Astrocyte of the cerebellum (primary cell): Measurements from ENCODE around the gene SNUPN.
"Not testable (repeated sequence)": the region's sequence is repeated elsewhere in the genome, so short reads cannot be mapped to it uniquely, and the experiment has no call there.

Source experiments
- DNase-seq: peaks from one replicate; pipeline ENCODE4 v3.0.0-alpha.2; 2011; ENCODE audit warnings: low read depth
- H3K4me3 ChIP-seq: 2 replicates; pipeline ENCODE4 v1.5.1; 2011; ENCODE audit warnings: mild to moderate bottlenecking, low read depth, low read length, moderate library complexity
- in situ Hi-C: cut with HindIII; loops from 2 replicates; pipeline ENCODE4 v1.10.0; 2017; ENCODE audit warnings: low sequenced_read_pairs
- TF ChIP-seq, protein P1 (sequence below): IDR thresholded peaks from 2 replicates; pipeline ENCODE4 v1.5.1; 2012; ENCODE audit warnings: low read length, low read depth, moderate library complexity, mild to moderate bottlenecking; ENCODE audit errors: missing control alignments

The SNUPN gene

DNA sequence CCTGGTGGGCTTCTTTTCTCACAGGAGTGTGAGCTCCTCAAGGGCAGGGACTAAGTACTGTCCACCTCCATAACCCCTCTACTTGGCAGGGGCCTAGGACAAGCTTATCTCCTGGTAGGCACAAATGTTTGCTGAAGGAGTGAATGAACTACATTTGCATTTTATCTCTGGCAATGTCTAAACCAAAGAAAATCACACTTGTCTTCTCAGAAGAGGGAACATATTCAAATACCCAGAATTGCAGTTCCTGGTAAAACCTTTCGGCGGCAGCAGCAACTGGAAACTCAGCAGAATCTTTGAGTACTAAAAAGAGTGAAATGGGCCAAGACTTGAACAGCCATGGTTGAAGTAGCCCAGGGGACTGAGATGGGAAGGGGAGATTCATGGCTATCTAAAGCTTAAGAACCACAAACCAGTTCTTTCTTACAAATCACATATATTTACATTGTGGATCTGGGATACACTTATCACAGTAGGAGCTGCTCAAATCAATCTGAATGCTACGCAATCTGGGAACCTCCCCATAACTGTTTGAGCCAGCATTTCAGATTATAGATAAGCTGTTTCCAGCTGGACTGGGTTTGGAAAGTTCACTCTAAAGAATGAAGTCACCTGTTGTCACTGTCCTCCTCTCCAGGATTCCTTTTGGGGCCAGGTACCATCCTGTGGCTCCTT, 27.7 kb downstream of the SNUPN start:
- TF ChIP-seq, protein P1, sequence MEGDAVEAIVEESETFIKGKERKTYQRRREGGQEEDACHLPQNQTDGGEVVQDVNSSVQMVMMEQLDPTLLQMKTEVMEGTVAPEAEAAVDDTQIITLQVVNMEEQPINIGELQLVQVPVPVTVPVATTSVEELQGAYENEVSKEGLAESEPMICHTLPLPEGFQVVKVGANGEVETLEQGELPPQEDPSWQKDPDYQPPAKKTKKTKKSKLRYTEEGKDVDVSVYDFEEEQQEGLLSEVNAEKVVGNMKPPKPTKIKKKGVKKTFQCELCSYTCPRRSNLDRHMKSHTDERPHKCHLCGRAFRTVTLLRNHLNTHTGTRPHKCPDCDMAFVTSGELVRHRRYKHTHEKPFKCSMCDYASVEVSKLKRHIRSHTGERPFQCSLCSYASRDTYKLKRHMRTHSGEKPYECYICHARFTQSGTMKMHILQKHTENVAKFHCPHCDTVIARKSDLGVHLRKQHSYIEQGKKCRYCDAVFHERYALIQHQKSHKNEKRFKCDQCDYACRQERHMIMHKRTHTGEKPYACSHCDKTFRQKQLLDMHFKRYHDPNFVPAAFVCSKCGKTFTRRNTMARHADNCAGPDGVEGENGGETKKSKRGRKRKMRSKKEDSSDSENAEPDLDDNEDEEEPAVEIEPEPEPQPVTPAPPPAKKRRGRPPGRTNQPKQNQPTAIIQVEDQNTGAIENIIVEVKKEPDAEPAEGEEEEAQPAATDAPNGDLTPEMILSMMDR, result peak; percentile 50
- H3K4me3 ChIP-seq, result no peak overlapping the region
- in situ Hi-C loops, result no loop called here
- DNase-seq, result no peak

DNA sequence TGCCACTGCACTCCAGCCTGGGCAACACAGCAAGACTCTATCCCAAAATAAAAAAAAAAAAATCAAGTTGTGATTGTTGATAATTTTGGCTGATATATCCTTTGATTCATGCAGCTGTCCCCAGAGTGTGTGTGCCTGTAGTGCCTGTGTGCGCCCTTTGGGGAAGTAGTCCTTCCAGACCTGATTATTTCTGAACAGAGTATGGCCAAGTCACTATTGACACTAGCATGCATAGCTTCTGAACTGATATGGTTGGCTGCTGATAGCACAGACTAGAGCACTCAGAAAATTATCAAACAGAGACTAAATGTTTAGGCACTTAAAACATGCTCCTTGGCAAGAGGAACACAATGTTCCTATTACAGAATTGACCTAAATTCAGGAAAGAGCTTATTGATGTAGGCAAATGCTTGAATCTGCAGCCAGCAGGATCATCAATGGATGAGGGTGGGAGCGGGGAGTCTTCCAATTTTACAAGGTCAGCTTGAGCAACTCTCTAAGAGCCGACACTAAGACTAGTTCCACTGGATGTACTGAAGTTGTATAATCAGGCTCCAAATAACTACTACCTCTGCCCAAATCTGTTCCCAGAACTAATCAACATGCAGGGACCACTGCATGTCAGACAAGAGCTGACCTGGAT, 28.7 kb downstream of the SNUPN start:
- in situ Hi-C loops, result no loop called here
- TF ChIP-seq, protein P1, result no peak
- no peak for DNase-seq
- H3K4me3 ChIP-seq, result no peak overlapping the region

DNA sequence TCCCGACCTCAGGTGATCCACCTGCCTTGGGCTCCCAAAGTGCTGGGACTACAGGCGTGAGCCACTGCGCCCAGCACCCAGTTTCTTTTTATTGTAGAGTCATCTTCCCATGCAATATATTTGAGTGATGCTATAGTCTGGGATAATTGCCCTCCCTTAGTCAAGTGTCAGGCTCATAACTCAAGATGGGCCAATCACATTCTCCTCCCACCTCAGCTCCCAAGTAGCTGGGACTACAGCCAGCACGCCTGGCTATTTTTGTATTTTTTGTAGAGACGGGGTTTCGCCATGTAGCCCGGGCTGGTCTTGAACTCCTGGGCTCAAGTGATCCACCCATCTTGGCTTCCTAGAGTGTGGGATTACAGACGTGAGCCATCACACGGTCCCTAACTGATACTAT, 31.2 kb downstream of the SNUPN start:
- in situ Hi-C loops, result no loop called here
- H3K4me3 ChIP-seq, result no peak overlapping the region
- TF ChIP-seq, protein P1, result no peak
- no peak for DNase-seq

- in situ Hi-C loops, result no loop called here
- H3K4me3 ChIP-seq, result no peak overlapping the region
- no peak for DNase-seq
- TF ChIP-seq, protein P1, result no peak
Measured at GRCh38 chr15:75591655-75592364, 33.7 kb downstream of the SNUPN start.

DNA sequence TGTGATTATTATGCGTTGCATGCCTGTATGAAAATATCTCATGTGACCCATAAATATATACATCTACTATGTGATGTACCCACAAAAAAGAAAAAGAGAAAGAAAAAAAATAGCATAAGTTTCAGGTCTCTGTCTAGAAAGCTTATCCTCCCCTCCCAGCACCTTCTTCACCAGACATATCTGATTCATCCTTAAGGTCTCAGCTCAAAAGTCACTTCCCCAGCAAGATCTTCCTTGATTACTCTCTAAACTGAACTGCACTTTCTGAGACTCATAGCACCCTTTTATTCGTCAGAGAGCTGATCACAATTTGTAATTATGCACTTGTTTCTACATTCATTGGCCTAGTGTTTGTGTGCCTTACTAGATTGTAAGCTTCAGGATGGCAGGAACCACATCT, 35.3 kb downstream of the SNUPN start:
- no peak for DNase-seq
- H3K4me3 ChIP-seq, result no peak overlapping the region
- TF ChIP-seq, protein P1, result no peak
- in situ Hi-C loops, result no loop called here

DNA sequence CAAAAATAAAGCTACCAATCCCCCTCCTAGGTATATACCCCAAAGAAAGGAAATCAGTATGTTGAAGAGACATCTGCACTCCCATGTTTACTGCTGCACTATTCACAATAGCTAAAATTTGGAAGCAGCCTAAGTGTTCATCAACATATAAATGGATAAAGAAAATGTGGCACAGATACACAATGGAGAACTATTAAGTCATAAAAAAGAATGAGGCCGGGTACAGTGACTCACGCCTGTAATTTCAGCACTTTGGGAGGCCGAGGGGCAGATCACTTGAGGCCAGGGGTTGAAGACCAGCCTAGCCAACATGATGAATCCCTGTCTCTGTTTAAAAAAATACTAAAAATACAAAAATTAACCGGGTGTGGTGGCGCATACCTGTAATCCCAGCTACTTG, 36.5 kb downstream of the SNUPN start:
- in situ Hi-C loops, result no loop called here
- DNase-seq, result no peak
- TF ChIP-seq, protein P1, result no peak
- no peak overlapping the region for H3K4me3 ChIP-seq

- H3K4me3 ChIP-seq, in situ Hi-C loops, DNase-seq: not testable (repeated sequence)
Measured at GRCh38 chr15:75586422-75586821, 39.1 kb downstream of the SNUPN start.
